Right lung (tissue), 5 donors: Measurements from ENCODE around the gene IQSEC1. TPM values are rescaled to one million over a fixed set of nuclear protein-coding genes. Genes with fewer than 3 reads are reported as not detected.

ENCODE experiments used
- DNase-seq, 2 donors: peaks; one replicate each; pipeline ENCODE4 v3.0.0-alpha.2; 2013
- polyA plus RNA-seq, 5 donors: library from polyadenylated mRNA; unstranded; fragments of 120-200 nt; gene quantifications; one replicate each; pipeline versions ENCODE4 v1.2.1 to v1.2.3, GENCODE V29; 2013; ENCODE audit warnings: inconsistent platforms in 1 of 5, low replicate concordance in 1 of 5; ENCODE audit not compliant: insufficient read length in 5 of 5, insufficient read depth in 1 of 5

Gene IQSEC1
- polyA plus RNA-seq, 5 donors = 21.7 to 31.2 (median 29.6) TPM

- DNase-seq = no peak
Observed at GRCh38 chr3:12935023-12935860, 138.0 kb downstream of the IQSEC1 start.

- no peak for DNase-seq
Observed at GRCh38 chr3:12934431-12934830, 138.8 kb downstream of the IQSEC1 start.

- no peak for DNase-seq
Observed at GRCh38 chr3:12933901-12934300, 139.3 kb downstream of the IQSEC1 start.

- no peak for DNase-seq
Observed at GRCh38 chr3:12932754-12933153, 140.5 kb downstream of the IQSEC1 start.

GRCh38 chr3:12932347-12932746, 140.9 kb downstream of the IQSEC1 start:
- DNase-seq = no peak

- no peak for DNase-seq
Observed at GRCh38 chr3:12931273-12931905, 141.8 kb downstream of the IQSEC1 start.

GRCh38 chr3:12929801-12930200, 143.4 kb downstream of the IQSEC1 start:
- no peak for DNase-seq

GRCh38 chr3:12926660-12927059, 146.6 kb downstream of the IQSEC1 start:
- no peak for DNase-seq

GRCh38 chr3:12925648-12926047, 147.6 kb downstream of the IQSEC1 start:
- no peak for DNase-seq

- DNase-seq = no peak
Observed at GRCh38 chr3:12924437-12924836, 148.8 kb downstream of the IQSEC1 start.

GRCh38 chr3:12922881-12923431, 150.3 kb downstream of the IQSEC1 start:
- DNase-seq = no peak

GRCh38 chr3:12922306-12922705, 150.9 kb downstream of the IQSEC1 start:
- DNase-seq = no peak

GRCh38 chr3:12921736-12922135, 151.5 kb downstream of the IQSEC1 start:
- no peak for DNase-seq

- DNase-seq = no peak
Observed at GRCh38 chr3:12920967-12921366, 152.3 kb downstream of the IQSEC1 start.

GRCh38 chr3:12919205-12919604, 154.0 kb downstream of the IQSEC1 start:
- DNase-seq = no peak

GRCh38 chr3:12918231-12918630, 155.0 kb downstream of the IQSEC1 start:
- no peak for DNase-seq

- no peak for DNase-seq
Observed at GRCh38 chr3:12916159-12916558, 157.1 kb downstream of the IQSEC1 start.

GRCh38 chr3:12914088-12914487, 159.1 kb downstream of the IQSEC1 start:
- no peak for DNase-seq

GRCh38 chr3:12911881-12912415, 161.3 kb downstream of the IQSEC1 start:
- no peak for DNase-seq

GRCh38 chr3:12910356-12911099, 162.7 kb downstream of the IQSEC1 start:
- no peak for DNase-seq

- DNase-seq = no peak
Observed at GRCh38 chr3:12909710-12910109, 163.5 kb downstream of the IQSEC1 start.

GRCh38 chr3:12908859-12909258, 164.4 kb downstream of the IQSEC1 start:
- DNase-seq = no peak
